Stimulated activated CD8-positive, alpha-beta memory T cell treated with anti-CD3 and anti-CD28 coated beads, Interleukin-7, amount 100 ng/mL, for 1 hour (primary cell): ENCODE measurements around the gene LRBA.
"Not testable (repeated sequence)": the region's sequence is repeated elsewhere in the genome, so short reads cannot be mapped to it uniquely, and the experiment has no call there.

Experiments
- DNase-seq, 2 donors: peaks; one replicate each; pipeline ENCODE4 v3.0.0-alpha.2; 2020; ENCODE audit warnings: low read depth in 2 of 2

The LRBA gene

DNA sequence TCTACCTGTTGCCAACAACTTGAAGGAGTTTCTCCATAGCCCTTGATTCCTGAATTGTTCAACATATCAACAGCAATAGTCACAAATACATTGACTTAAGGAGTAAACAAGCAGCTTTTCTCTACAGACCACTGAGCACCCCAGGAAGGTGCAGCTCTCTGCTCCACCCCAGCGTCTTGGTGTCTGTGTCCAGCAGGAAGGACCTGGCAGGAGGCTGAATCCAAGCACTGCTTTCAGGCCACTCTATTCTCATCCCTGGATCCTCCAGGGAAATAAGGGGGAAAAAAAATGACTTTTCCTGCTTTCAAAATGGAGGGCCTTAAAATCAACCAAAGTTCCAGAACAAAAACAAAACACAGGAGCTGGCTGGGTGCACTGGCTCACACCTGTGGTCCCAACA is 593.5 kb downstream of the LRBA start:
- DNase-seq, result no peak

DNA sequence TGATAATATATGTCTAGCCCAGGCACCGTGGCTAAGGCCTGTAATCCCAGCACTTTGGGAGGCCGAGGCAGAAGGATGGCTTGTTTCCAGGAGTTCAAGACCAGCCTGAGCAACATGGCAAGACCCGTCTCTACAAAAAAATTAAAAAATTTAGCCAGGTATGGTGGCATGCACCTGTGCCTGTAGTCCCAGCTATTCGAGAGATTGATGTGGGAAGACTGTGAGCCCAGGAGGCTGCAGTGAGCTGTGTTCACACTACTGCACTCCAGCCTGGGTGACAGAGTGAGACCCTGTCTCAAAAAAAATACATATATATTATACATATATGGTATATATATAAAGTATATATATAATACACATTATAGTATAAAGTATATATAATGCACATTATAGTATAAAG is 595.1 kb downstream of the LRBA start:
- no peak for DNase-seq

DNA sequence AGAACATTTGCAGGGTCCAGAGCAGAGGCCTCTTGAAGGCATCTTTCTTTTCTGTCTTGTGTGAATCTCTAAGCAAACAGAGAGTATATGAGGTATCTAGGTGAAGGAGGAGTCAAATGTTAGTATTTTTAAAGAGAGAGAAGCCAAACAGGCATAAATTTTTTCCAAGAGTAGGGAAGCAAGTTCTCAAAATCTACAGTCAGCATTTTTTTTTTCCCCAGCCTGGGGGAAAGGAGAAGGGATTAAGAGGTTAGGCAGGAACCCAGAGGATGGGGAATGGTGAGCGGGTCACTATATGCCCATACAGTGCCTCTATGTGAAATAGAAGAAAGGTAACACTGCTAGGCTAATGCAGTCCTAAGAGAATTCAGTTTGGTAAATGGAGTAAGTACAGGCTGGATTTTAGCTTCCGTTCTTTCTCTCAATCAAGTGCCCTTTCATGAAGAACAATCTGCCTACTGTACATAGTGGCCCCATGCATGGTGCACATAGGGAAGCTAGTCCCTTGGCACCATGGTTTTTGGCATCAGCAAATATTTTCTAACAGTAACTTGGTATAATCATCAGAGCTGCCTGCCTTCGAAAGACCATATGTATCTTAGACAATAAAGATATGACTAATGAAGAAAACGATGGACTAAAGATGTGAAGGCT is 596.2 kb downstream of the LRBA start:
- DNase-seq, result no peak

DNA sequence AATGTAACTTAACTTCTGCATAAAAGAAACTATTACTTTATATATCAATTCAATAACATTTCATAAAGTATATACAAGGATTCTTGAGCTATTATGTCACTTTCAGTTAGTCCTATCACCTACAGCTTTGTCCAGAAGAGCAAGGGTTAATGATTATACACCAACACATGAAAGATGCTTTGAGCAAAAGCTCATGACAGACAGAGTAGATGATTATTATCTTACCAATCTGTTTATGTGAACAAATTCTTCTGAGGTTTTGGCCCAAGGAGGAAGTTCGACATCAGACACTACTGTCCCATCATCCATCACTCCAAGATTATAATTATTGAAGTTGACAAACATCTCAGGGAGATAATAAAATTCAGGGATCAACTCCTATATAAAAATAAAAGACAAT is 599.9 kb downstream of the LRBA start:
- no peak for DNase-seq

DNA sequence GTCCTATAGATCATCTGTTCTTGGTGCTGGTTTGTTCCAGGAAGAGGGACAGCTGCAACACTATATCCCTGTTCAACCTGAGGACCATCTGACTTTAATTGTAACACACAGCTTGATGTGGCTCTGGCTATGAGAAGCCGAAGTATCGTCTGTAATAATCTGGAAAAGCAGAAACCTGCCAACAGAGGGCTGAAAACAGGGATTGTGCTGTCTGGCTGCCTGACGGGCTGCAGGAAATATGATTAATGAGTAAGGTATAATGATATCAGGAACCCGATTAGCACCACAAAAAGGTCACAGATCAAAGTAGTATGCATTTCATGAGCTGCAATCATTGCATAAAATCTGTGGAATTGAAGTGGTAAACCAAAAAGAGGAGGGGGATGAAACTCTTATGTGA is 603.6 kb downstream of the LRBA start:
- no peak for DNase-seq

DNA sequence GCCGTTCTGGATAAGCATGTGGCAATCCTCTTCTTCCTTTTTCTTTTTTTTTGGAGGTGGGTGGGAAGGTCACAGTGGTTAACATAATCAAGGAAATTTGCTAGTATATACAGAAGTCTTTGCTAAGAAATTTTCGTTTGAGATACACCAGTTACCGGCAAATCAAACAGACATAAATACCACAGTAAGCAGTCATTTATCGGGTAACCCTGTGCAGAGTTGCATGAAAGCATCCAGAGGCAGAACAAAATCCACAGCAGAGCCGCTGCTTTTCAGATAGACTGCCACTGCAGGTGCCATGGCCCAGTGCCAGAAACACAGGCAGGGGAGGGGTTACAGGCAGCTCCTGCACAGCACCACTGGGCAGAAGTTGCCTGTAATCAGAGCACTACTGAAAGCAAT is 612.2 kb downstream of the LRBA start:
- DNase-seq, result no peak

DNA sequence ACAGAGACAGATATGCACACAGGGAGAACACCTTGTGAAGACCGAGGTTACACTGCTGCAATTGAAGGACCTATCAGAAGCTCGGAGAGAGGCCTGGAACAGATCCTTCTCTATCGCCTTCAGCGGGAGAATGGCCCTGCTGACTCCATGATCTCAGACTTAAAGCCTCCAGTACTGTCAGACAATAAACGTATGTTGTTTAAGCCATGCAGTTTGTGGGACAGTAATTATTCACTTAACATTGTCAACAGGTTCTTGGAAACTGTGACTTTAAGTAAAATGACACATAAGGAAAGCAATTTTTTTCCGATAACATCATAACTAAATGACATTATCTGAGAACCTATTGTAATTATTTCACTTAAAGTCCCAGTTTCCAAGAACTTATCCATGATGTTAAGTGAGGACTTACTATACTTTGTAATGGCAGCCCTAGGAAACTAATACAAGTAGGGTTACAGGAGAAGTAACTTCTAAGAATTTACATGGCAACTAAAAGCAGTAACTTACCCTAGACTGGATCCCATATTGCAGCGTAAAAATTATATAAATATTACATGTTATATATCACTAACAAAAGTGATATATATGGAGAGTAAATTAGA is 613.9 kb downstream of the LRBA start:
- no peak for DNase-seq

DNA sequence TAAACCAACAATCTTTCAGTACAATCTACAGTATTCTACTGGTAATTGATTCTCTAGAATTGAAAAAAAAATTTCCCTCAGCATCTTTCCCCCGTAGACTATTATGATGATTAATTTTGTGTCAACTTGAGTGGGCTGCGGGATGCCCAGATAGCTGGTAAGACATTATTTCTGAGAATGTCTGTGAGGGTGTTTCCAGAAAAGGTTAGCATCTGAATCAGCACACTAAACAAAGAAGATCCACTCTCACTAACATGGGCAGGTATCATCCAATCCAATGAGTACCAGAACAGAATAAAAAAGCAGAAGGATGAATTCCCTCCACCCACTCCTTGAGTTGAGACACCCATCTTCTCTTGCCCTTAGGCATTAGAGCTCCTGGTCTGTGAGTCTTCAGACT is 619.2 kb downstream of the LRBA start:
- no peak for DNase-seq

DNA sequence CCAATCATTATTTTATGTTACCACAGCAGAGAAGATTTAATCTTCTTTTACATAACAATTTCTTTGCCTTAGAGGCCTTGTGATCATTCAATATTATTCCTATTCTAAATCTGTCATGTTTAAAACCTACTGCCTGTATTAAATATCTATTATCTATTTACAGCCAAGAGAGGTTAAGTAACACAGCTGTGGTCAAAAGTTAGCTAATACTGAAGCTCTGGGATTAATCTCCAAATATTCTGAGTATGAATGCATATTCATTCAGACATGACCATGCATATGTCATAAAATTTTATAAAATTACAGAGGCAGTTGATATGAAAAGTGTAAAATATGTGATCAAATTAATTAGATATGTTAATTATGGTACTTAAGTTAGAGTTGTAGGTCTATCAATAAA is 621.0 kb downstream of the LRBA start:
- no peak for DNase-seq

DNA sequence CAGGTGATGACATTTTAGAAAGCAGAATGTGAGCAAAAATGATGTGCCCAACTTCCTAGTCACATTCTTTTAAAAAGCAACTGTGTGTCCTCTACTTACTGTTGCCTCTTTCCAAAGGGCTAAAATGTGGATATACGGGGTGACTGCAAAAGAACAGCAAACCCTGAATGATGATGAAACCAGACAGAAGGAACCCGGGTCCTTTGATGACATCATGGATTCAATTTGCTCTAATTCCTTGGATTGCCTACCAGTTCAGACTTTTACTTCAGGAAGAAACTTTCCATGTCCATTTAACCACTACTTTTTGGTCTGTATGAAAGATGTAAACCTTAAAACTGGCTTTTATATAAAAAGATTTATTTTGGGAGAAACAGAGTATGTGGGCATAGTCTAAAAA is 624.0 kb downstream of the LRBA start:
- no peak for DNase-seq

DNA sequence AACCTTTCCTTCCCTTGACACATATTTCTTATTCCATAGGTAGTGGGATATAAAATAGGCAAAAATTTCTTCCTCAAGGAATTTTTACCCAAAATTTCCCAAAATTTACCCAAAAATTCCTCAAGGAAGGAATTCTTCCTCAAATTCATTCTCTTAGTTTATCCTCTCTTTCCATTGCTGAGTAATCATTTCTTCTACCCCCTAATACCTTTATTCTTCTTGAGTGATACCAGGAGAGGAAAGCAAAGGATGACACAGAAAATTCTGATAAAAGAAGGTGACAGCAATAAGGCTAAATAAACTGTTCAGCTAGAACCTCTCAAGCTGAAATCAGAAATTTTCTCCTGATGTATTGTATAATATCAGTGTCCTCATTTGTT is 624.6 kb downstream of the LRBA start:
- DNase-seq, result no peak

DNA sequence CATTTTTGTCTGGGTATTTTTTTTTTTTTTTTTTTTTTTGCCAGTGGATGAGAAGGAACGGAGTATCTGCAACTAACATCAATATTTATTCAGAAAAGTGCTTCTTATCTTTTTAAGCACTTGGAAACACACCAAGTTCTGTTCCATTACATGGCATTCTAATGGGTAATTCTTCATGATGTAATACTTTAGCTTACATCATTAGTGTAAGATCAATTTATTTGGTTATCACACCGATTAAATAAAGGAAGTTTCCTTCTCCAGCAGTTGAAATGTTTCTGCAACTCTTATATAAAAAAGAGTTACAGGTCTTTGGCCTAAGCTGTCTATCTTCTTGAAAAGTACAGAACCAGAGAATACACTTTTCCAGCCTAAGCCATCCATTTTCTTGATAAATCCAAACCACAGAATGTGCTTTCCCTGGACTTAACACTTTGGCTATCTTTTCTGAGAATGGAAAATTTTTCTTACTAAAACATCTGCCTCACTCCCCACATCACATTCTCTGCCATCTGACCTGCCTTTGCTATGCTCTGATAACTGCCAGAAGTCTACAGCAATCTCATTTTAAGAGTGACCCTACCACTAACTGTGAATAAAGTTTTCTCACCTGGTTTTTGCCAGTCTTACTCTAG is 625.1 kb downstream of the LRBA start:
- DNase-seq, result no peak

DNA sequence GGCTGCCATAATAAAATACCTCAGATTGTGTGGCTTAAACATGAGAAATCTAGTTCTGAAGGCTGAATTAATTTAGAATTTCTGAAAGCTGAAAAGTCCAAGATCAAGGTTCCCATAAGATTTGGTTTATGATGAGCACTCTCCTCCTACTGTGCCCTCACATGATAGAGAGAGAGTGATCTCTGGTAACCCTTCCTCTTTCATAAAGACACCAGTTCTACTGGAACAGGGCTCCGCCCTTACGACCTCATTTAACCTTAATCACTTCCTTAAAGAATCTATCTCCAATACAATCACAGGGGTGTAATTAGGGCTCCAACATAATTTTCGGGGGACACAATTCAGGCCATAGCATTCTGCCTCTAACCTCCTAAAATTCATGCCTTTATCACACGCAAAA is 627.1 kb downstream of the LRBA start:
- DNase-seq, result no peak

DNA sequence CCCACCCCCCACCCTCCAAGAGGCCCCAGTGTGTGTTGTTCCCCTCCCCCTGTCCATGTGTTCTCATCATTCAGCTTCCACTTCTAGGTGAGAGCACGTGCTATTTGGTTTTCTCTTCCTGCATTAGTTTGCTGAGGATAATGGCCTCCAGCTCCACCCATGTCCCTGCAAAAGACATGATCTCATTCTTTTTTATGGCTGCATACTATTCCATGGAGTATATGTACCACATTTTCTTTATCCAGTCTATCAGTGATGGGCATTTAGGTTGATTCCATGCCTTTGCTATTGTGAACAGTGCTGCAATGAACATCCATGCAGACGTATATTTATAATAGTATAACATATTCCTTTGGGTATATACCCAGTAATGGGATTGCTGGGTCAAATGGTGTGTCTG is 628.7 kb downstream of the LRBA start:
- DNase-seq, result not testable (repeated sequence)

DNA sequence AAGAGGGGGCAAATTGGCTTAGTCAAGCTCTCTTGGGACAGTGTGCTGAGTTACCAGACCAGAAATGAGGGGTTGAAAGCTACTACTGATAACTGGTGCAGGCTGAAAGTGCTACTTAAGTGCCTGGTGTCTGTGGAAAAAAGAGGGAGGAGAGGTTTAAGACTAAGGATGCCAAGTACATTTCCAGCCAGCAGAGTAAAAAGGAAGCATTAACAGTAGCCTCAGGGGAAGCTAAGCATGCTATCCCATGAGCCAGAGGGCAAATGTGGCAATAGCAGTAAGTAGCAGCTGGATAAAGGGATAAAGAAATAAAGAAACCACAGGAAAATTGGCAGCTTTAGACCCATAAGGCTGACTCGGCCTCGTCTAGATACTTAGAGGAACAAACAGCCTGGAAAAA is 629.5 kb downstream of the LRBA start:
- no peak for DNase-seq

DNA sequence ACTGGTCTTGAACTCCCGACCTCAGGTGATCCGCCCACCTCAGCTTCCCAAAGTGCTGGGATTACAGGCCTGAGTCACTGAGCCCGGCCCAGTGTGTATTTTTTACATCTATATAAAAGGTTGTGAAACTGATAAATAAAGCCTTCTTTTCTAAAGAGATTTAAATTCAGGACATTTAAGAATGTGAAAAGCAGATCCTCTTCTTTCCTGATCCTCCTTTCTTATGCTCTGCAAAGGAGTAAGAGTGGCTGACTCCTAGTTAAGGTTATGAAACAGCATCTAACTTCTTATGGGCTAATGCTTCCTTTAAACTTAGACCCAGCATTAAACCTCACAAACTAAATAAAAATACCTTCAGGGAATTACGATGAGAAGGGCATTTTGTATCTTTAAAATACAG is 630.8 kb downstream of the LRBA start:
- DNase-seq, result no peak

DNA sequence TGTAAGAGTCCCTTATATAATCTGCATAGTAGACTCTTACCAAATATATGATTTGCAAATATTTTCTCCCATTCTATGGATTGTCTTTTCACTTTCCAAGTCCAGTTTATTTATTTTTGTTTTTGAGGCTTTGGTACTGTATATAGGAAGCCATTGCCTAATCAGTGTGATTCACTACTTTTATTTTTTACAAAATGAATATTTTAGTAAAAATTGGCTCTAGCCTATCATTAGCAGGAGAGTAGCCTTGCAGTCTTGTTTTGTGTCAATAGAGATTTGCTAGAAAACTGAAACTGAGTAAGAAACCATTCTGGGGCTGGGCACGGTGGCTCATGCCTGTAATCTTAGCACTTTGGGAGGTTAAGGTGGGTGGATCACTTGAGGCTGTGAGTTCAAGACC is 633.1 kb downstream of the LRBA start:
- no peak for DNase-seq

DNA sequence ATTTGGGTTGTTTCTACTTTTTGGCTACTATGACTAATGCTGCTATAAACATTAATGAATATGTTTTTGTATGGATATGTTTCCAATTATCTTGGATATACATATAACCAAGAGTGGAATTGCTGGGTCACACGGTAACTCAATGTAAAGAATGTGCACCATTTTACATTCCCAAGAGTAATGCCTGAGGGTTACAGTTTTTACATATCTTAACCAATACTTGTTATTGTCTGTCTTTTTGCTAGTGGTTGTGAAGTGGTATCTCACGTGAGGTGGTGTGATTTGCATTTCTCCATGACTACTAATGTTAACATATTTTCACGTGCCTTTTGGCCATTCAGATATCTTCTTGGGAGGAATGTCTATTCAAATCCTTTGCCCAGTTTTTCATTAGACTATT is 633.5 kb downstream of the LRBA start:
- no peak for DNase-seq

DNA sequence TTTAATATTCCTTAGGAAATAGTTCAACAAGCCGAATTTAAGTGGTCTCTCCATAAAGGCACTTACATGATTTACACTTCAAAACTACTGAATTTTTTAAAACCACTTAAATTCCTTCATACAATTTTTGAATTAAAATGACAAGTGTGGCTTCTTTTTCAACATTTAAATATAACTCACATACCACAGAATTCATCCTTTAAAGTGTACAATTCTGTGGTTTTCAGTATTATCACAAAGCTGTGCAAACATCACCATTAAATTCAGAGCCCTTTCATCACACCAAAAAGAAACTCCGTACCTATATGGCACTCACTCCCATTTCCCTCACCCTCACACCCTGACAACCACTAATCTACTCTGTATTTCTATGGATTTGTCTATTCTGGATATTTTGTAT is 634.0 kb downstream of the LRBA start:
- DNase-seq, result no peak

DNA sequence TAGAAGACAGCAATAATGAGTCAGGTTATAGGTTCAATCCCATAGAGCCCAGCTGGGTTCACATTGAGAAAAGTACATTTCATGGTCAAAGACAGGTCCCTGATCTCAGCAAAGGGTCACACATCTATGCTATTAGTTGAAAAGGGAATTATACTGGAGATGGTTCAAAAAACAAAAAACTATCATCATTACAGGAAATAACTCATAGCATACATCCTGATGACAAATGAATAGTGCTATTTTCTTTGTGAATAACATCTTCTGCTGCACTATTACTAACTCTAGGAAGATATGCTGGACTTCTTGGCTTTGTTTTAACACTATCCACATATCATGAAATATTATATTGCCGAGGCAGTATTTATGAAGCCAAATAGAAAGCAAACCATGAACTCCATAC is 635.6 kb downstream of the LRBA start:
- no peak for DNase-seq

DNA sequence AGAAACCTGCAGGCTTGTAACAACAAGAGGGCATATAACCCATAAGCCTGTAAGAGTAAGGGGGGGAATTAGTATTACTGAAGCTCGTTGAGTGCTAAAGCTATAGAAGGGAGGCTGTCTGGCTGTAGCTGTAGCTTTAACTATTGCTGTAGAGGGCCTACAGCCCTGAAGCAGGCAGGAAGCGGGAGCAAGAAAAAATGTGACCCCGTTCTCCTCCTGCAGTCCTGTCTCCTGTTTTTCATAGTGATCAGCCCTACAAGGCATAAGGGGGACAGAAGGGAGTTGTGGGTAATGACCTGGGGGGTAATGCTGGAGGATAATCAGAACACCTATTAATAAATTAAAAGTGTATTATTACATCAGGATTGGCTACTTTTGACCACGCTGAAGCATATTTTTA is 640.1 kb downstream of the LRBA start:
- no peak for DNase-seq

DNA sequence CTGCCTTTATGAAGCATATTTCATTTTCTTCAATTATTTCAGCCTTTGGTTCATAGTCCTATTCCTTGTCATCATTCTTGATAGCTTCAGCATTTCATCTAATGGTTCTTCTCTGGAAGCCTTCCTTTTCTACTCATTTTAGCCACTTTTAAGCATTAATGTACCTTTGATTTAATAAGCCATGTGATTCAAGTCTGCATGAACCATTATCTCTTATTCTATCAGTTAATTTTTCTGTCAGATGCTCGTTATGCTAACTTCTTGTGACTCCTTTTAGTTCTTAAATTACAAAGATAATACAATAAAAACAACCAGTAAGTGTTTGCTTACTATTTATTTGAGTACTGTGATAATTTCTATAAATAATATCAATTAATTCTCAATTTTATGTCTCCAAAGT is 643.2 kb downstream of the LRBA start:
- no peak for DNase-seq

DNA sequence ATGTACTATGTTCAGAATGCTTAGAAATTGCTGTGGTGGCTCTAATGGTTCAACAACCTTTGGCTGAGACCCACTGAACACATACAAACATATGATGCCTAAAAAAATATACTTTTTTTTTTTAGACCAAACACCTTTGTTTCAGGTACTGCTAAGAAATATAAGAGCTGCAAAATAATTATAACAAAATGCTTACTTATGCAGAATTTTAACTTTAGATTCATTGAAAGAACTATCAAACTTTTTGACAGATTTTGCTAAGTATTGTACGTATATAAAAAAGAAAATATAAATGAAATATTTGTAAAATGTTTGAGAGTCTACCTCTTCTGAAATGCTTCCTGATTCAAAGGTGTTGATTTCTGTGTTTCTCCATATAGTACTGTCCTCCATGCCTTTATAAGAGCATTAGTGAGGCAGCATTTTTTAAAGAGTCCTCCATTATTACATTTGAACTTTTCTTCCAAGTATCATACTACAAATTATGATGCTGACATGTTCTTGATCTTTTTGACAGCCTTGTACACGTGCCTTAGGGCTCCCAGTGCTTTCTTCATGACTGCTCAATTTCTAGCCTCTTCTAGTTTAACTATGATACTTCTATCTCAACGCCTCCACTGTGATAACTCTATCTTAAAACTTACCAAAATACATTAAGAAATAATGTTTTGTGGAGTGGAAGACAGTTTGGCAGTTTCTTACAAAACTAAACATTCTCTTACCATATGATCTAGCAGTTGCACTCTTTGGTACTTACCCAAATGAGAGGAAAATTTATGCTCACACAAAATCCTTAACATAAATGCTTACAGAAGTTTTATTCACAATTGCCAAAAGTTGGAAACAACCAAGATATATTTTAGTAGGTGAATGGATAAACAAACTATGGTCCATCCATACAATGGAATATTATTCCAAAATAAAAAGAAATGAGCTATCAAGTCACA is 645.4 kb downstream of the LRBA start:
- DNase-seq, result no peak
